ENCODE measurements around the gene CYP4F12. TPM values are rescaled to one million over a fixed set of nuclear protein-coding genes. Genes with fewer than 3 reads are reported as not detected.
"Not testable (repeated sequence)": the region's sequence is repeated elsewhere in the genome, so short reads cannot be mapped to it uniquely, and the experiment has no call there.

CYP4F12 gene
- total and polyA plus RNA-seq, 2 donors (not counting 3 experiments of a cell fraction or from before 2014, with no cell fraction given) = not detected

DNA sequence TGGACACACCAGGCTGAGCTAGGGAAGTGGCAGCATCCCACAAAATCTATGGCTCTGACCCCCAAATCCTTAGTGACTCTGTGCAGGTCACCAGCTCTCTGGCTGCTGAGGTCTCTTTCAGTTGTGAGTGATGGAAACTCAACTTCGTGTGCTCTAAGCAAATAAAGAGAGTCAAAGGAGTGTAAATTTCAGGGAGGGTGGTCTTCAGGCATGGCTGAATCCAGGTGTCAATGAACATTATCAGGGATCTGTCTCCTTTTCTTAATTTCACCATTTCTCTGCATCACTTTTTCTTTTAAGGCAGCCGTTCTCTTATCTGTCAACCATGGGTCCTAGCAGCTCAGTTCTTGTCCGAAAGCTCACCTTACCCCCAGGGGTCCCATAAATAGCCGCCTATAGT lies 6.2 kb downstream of the CYP4F12 start:
- no peak overlapping the region for H3K4me3 ChIP-seq (replicated peaks in 1 of 3; ENCODE audit: insufficient read depth in 1 of 3, low read depth in 1 of 3, low read length in 3 of 3)
- no peak overlapping the region for H3K9ac ChIP-seq (replicated peaks; ENCODE audit: extremely low read depth, insufficient read depth, low read length)
- H3K4me1 ChIP-seq (ENCODE audit: control insufficient read depth, extremely low read depth, insufficient read depth, low read length) = no peaks in the 10 kb centered on the region
- dilution Hi-C loops (cut with MboI; ENCODE audit: extremely low pct_ligation_motif_present, low sequenced_read_pairs) (no loop called here), intact Hi-C loops (cut with micrococcal nuclease) (no loop called here)
- no peak overlapping the region for H3K4me2 ChIP-seq (ENCODE audit: insufficient read depth, low read length)
- POLR2A ChIA-PET = no interaction called here
- H3K79me2 ChIP-seq (ENCODE audit: control insufficient read depth, insufficient read depth, low read length) = no peaks in the 10 kb centered on the region
- no TSS peak for BruUV-seq (replicated peaks)
- FAIRE-seq (no peak), DNase-seq (ENCODE audit: low read depth, low spot score) (no peak)
- H3K9me3 ChIP-seq (replicated peaks; ENCODE audit: control insufficient read depth, insufficient read depth, low read length) = no peaks in the 10 kb centered on the region
- no peaks in the 10 kb centered on the region for H4K20me1 ChIP-seq (replicated peaks; ENCODE audit: control insufficient read depth, extremely low read depth, insufficient read depth, low read length)
- no peak for TF ChIP-seq JUN (IDR thresholded peaks at IDR 0.05; ENCODE audit: borderline replicate concordance, insufficient read depth, insufficient read length, low read depth)
- TF ChIP-seq, protein P1, sequence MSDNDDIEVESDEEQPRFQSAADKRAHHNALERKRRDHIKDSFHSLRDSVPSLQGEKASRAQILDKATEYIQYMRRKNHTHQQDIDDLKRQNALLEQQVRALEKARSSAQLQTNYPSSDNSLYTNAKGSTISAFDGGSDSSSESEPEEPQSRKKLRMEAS (IDR thresholded peaks at IDR 0.05; ENCODE audit: insufficient read depth, insufficient read length) = no peak
- no peak for TF ChIP-seq FOS (IDR thresholded peaks at IDR 0.05; ENCODE audit: borderline replicate concordance, insufficient read depth, low read length)
- TF ChIP-seq POLR2AphosphoS5 (IDR thresholded peaks at IDR 0.05; ENCODE audit: insufficient read depth, low read depth, low read length) = no peak
- TF ChIP-seq POLR2A (IDR thresholded peaks at IDR 0.05; ENCODE audit: low read depth, low read length) = no peak
- TF ChIP-seq, protein P2, sequence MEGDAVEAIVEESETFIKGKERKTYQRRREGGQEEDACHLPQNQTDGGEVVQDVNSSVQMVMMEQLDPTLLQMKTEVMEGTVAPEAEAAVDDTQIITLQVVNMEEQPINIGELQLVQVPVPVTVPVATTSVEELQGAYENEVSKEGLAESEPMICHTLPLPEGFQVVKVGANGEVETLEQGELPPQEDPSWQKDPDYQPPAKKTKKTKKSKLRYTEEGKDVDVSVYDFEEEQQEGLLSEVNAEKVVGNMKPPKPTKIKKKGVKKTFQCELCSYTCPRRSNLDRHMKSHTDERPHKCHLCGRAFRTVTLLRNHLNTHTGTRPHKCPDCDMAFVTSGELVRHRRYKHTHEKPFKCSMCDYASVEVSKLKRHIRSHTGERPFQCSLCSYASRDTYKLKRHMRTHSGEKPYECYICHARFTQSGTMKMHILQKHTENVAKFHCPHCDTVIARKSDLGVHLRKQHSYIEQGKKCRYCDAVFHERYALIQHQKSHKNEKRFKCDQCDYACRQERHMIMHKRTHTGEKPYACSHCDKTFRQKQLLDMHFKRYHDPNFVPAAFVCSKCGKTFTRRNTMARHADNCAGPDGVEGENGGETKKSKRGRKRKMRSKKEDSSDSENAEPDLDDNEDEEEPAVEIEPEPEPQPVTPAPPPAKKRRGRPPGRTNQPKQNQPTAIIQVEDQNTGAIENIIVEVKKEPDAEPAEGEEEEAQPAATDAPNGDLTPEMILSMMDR (IDR thresholded peaks at IDR 0.05; ENCODE audit: extremely low read depth in 1 of 2, insufficient read depth in 1 of 2, low read depth in 1 of 2, low read length in 2 of 2) = no peak
- TF ChIP-seq GATA2 (IDR thresholded peaks at IDR 0.05; ENCODE audit: insufficient read depth, insufficient read length, low read depth, low read length) = no peak
- no peak for TF ChIP-seq MYC (IDR thresholded peaks at IDR 0.05; ENCODE audit: low read depth, low read length)
- no peak for TF ChIP-seq EZH2 (IDR thresholded peaks at IDR 0.05; ENCODE audit: borderline replicate concordance, low read depth, low read length, severe bottlenecking)
- no peaks in the 10 kb centered on the region for H3K27me3 ChIP-seq (ENCODE audit: control insufficient read depth in 2 of 2, insufficient read depth in 2 of 2, low read length in 2 of 2)
- no peaks in the 10 kb centered on the region for H3K9me1 ChIP-seq (replicated peaks; ENCODE audit: control insufficient read depth, extremely low read depth, insufficient read depth, low read length)
- H3K27ac ChIP-seq (ENCODE audit: insufficient read depth, low read depth, low read length) = no peak overlapping the region
- no peak overlapping the region for H2AFZ ChIP-seq (ENCODE audit: low read depth, low read length)
- CTCF ChIA-PET = no interaction called here
- no peaks in the 10 kb centered on the region for H3K36me3 ChIP-seq (ENCODE audit: control insufficient read depth in 2 of 2, extremely low read depth in 1 of 2, insufficient read depth in 2 of 2, low read length in 2 of 2)

DNA sequence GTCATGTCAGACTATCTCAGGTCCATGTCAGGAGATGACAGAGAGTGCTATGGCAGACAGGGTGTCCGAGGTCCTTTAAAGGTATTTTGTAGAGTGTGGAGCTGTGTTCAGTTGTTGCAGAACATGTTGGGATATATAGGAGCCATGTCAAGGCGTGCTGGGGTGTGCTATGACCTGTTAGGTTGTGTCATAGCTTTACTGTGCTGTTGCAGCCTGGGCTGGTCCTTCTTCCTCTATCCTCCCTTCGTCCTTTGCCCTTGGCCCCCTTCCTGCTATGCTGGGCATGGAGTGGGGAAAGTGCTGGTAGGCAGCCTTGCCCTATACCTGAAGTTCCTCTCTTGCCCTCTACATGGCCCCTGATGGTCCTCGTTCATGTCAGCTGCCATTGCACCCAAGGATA lies 7.0 kb downstream of the CYP4F12 start:
- H3K9ac ChIP-seq (replicated peaks; ENCODE audit: extremely low read depth, insufficient read depth, low read length); H3K4me1 ChIP-seq (ENCODE audit: control insufficient read depth, extremely low read depth, insufficient read depth, low read length); H4K20me1 ChIP-seq (replicated peaks; ENCODE audit: control insufficient read depth, extremely low read depth, insufficient read depth, low read length); FAIRE-seq; H3K9me3 ChIP-seq (replicated peaks; ENCODE audit: control insufficient read depth, insufficient read depth, low read length); POLR2A ChIA-PET; H3K79me2 ChIP-seq (ENCODE audit: control insufficient read depth, insufficient read depth, low read length); H3K9me1 ChIP-seq (replicated peaks; ENCODE audit: control insufficient read depth, extremely low read depth, insufficient read depth, low read length); H3K36me3 ChIP-seq (ENCODE audit: control insufficient read depth in 2 of 2, extremely low read depth in 1 of 2, insufficient read depth in 2 of 2, low read length in 2 of 2); H3K4me2 ChIP-seq (ENCODE audit: insufficient read depth, low read length); BruUV-seq (replicated peaks); H3K27ac ChIP-seq (ENCODE audit: insufficient read depth, low read depth, low read length); H3K4me3 ChIP-seq (replicated peaks in 1 of 3; ENCODE audit: insufficient read depth in 1 of 3, low read depth in 1 of 3, low read length in 3 of 3); CTCF ChIA-PET; H2AFZ ChIP-seq (ENCODE audit: low read depth, low read length); DNase-seq (ENCODE audit: low read depth, low spot score); H3K27me3 ChIP-seq (ENCODE audit: control insufficient read depth in 2 of 2, insufficient read depth in 2 of 2, low read length in 2 of 2); dilution Hi-C loops (cut with MboI; ENCODE audit: extremely low pct_ligation_motif_present, low sequenced_read_pairs); intact Hi-C loops (cut with micrococcal nuclease): not testable (repeated sequence)
